ENCODE results near the gene TRPC4AP. TPM values are rescaled to one million over a fixed set of nuclear protein-coding genes. Genes with fewer than 3 reads are reported as not detected.

The TRPC4AP gene
- total RNA-seq, 1 donor from 2014 or later, result 118 TPM

DNA sequence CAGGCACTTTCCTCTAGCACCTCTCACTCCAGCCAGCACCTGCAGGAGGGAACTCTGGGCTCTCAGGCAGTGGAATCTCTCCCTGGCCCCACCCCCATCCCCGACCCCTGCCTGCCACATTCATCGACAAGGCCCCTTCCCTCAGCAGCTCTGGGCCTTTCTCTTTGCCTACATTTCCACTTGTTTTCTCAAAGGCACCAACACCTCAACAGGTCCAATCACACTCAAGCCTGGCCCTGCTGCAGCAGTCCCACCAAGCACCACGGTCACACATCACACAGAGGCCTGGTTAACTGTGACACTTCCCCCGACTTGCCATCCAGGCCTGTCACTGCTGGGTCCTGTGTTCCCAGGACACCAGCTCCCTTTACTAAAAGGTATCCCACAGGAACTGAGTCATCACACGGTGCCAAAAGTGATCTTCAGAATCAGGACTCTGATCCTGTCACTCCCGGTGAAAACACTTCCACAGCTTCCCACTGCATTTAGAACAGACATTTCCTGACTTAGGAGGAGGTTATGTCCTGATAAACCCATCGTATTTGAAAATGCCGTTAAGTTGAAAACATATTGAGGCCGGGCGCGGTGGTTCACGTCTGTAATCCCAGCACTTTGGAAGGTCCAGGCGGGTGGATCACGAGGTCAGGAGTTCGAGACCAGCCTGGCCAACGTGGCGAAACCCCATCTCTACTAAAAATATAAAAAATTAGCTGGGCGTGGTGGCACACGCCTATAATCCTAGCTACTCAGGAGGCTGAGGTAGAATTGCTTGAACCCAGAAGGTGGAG, 82.0 kb downstream of the TRPC4AP start:
- Mint-ChIP-seq H3K36me3 (ENCODE audit: low read depth) (peaks cover 68% of the 10 kb centered on the region), H3K27ac (ENCODE audit: unreplicated experiment) (no peak overlapping the region), H3K9me3 (ENCODE audit: low read depth) (no peaks in the 10 kb centered on the region), H3K27me3 (ENCODE audit: low read depth) (no peaks in the 10 kb centered on the region), H3K4me1 (ENCODE audit: low read depth) (peaks cover 12% of the 10 kb centered on the region), H3K4me3 (ENCODE audit: unreplicated experiment) (no peak overlapping the region)
- TF ChIP-seq, protein P1, sequence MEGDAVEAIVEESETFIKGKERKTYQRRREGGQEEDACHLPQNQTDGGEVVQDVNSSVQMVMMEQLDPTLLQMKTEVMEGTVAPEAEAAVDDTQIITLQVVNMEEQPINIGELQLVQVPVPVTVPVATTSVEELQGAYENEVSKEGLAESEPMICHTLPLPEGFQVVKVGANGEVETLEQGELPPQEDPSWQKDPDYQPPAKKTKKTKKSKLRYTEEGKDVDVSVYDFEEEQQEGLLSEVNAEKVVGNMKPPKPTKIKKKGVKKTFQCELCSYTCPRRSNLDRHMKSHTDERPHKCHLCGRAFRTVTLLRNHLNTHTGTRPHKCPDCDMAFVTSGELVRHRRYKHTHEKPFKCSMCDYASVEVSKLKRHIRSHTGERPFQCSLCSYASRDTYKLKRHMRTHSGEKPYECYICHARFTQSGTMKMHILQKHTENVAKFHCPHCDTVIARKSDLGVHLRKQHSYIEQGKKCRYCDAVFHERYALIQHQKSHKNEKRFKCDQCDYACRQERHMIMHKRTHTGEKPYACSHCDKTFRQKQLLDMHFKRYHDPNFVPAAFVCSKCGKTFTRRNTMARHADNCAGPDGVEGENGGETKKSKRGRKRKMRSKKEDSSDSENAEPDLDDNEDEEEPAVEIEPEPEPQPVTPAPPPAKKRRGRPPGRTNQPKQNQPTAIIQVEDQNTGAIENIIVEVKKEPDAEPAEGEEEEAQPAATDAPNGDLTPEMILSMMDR (IDR thresholded peaks at IDR 0.05), result no peak
- peak; percentile 54 for DNase-seq (ENCODE audit: low spot score)

- no peaks in the 10 kb centered on the region for H3K9me3 Mint-ChIP-seq (ENCODE audit: low read depth)
- no peak overlapping the region for H3K27ac Mint-ChIP-seq (ENCODE audit: unreplicated experiment)
- H3K4me3 Mint-ChIP-seq (ENCODE audit: unreplicated experiment), result no peak overlapping the region
- peak; percentile 33 for DNase-seq (ENCODE audit: low spot score)
- TF ChIP-seq, protein P1 (IDR thresholded peaks at IDR 0.05), result no peak
- peaks cover 70% of the 10 kb centered on the region for H3K36me3 Mint-ChIP-seq (ENCODE audit: low read depth)
- peaks cover 9% of the 10 kb centered on the region for H3K4me1 Mint-ChIP-seq (ENCODE audit: low read depth)
- no peaks in the 10 kb centered on the region for H3K27me3 Mint-ChIP-seq (ENCODE audit: low read depth)
Observed at GRCh38 chr20:35009665-35010328, 82.8 kb downstream of the TRPC4AP start.

DNA sequence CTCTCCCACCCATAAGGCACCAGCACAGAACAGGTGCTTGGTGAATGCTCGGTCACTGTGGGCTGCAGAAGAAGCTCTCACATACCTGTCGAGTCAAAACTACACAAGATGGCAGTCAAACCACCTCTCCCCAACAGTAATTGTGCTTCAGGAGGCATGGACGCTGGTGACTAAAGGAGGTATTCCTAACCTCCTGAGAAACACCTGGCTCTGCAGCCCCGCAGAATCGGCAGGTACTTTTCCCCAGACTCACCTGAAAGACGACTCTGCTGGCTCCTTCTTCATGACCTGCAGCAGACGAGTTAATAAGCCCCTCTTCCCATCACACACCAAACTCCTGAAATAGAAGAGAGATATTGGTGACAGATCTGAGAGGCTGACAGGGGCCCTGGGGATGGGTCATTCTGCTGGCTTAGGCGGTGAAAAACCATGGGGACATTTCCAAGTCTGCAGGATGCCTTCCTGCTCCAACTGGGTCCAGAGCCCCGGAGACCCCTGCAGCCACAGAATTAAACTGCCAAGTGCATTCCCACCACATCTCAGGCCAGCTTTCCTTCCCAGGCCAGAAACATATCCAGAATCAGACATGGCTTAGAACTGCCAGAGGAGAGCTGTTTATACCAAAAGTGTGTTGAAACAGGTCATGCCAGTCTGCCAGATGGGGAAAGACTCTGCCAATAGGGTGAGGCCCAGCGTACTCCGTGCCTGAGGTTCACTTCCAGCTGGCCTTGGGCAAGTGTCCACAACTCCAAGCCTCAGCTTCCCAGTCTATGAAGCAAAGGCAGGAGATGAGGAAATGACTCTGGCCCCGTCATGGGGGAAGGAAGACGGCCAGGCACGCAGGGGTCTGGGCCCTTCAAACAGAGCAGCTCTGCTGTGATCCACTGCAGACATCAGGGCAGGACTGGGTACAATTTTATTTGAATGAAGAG, 83.9 kb downstream of the TRPC4AP start:
- Mint-ChIP-seq H3K4me3 (ENCODE audit: unreplicated experiment) (no peak overlapping the region), H3K27me3 (ENCODE audit: low read depth) (no peaks in the 10 kb centered on the region), H3K27ac (ENCODE audit: unreplicated experiment) (no peak overlapping the region), H3K4me1 (ENCODE audit: low read depth) (no peaks in the 10 kb centered on the region), H3K36me3 (ENCODE audit: low read depth) (peaks cover 70% of the 10 kb centered on the region), H3K9me3 (ENCODE audit: low read depth) (no peaks in the 10 kb centered on the region)
- DNase-seq (ENCODE audit: low spot score), result peak; percentile 43
- TF ChIP-seq, protein P1 (IDR thresholded peaks at IDR 0.05), result no peak

GRCh38 chr20:35007891-35008290, 84.7 kb downstream of the TRPC4AP start:
- Mint-ChIP-seq H3K4me3 (ENCODE audit: unreplicated experiment) (no peak overlapping the region), H3K4me1 (ENCODE audit: low read depth) (no peaks in the 10 kb centered on the region), H3K9me3 (ENCODE audit: low read depth) (no peaks in the 10 kb centered on the region), H3K27me3 (ENCODE audit: low read depth) (no peaks in the 10 kb centered on the region), H3K27ac (ENCODE audit: unreplicated experiment) (no peak overlapping the region), H3K36me3 (ENCODE audit: low read depth) (peaks cover 68% of the 10 kb centered on the region)
- TF ChIP-seq, protein P1 (IDR thresholded peaks at IDR 0.05), result no peak
- DNase-seq (ENCODE audit: low spot score), result peak; percentile 77

DNA sequence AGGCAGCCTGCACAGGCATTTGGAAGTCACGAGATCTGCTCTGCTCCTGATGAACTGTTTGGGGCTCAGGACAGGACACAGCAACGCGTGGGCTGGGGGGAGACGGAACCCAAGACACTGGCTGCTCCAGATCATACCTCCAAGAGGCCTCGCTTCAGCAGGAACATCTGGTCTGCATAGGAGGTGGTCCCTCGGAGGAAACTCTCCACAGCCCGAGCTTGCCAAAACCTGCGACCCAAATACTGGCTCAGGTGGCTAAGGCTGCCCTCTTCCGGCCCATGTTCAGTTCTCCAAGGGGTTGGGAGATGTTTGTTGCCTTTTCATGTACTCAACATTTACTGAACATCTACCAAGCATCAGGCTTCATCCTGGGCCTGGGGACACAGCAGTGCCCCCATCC, 85.2 kb downstream of the TRPC4AP start:
- Mint-ChIP-seq H3K27me3 (ENCODE audit: low read depth) (no peaks in the 10 kb centered on the region), H3K9me3 (ENCODE audit: low read depth) (no peaks in the 10 kb centered on the region), H3K36me3 (ENCODE audit: low read depth) (peaks cover 68% of the 10 kb centered on the region), H3K4me3 (ENCODE audit: unreplicated experiment) (no peak overlapping the region), H3K4me1 (ENCODE audit: low read depth) (no peaks in the 10 kb centered on the region), H3K27ac (ENCODE audit: unreplicated experiment) (no peak overlapping the region)
- peak; percentile 50 for DNase-seq (ENCODE audit: low spot score)
- TF ChIP-seq, protein P1 (IDR thresholded peaks at IDR 0.05), result no peak
